ENCODE measurements around the gene GLIS1. TPM values are rescaled to one million over a fixed set of nuclear protein-coding genes. Genes with fewer than 3 reads are reported as not detected.

The GLIS1 gene
- total RNA-seq, 1 experiment from 2014 or later: 1.7 TPM

- Histone ChIP-seq H3K9ac (ENCODE audit: low read length) (no peak overlapping the region), H3K9me3 (ENCODE audit: low read length) (no peaks in the 10 kb centered on the region), H3K9me2 (replicated peaks; ENCODE audit: low read length) (no peaks in the 10 kb centered on the region), H3F3A (ENCODE audit: low read length, unreplicated experiment) (no peaks in the 10 kb centered on the region), H3K4me2 (ENCODE audit: low read length) (no peak overlapping the region), H4K20me1 (ENCODE audit: low read length) (no peaks in the 10 kb centered on the region), H3K79me2 (ENCODE audit: low read length) (no peaks in the 10 kb centered on the region), H3K4me3 (ENCODE audit: low read length) (no peak overlapping the region), H3K36me3 (ENCODE audit: low read depth, low read length) (no peaks in the 10 kb centered on the region), H3K27me3 (ENCODE audit: low read length) (peaks cover 4% of the 10 kb centered on the region; the same call in 1 of the 2 replicates), H3K4me1 (ENCODE audit: insufficient read depth, low read length) (no peaks in the 10 kb centered on the region), H3K27ac (ENCODE audit: low read length) (no peak overlapping the region), H2AFZ (ENCODE audit: low read length) (no peak overlapping the region)
- ChIA-PET CTCF (no interaction called here), POLR2A (ENCODE audit: unreplicated experiment) (no interaction called here)
- DNase-seq (no peak), ATAC-seq (no peak)
- intact Hi-C loops (cut with micrococcal nuclease): no loop called here
- TF ChIP-seq EZH2phosphoT487 (IDR thresholded peaks at IDR 0.05; ENCODE audit: borderline replicate concordance, low read length) (no peak), EZH2 (IDR thresholded peaks at IDR 0.05; ENCODE audit: low read length, unreplicated experiment) (no peak), CTCF (conservative IDR thresholded peaks at IDR 0.05; ENCODE audit: low read depth, low read length) (no peak)
- BruUV-seq (replicated peaks): no TSS peak
Observed at GRCh38 chr1:53470584-53470983, 268.4 kb downstream of the GLIS1 start.

- Histone ChIP-seq H3K9me2 (replicated peaks; ENCODE audit: low read length) (no peaks in the 10 kb centered on the region), H3K79me2 (ENCODE audit: low read length) (no peaks in the 10 kb centered on the region), H3K27ac (ENCODE audit: low read length) (no peak overlapping the region), H3K27me3 (ENCODE audit: low read length) (no peaks in the 10 kb centered on the region), H3K36me3 (ENCODE audit: low read depth, low read length) (no peaks in the 10 kb centered on the region), H3K4me2 (ENCODE audit: low read length) (no peak overlapping the region), H3K9ac (ENCODE audit: low read length) (no peak overlapping the region), H4K20me1 (ENCODE audit: low read length) (no peaks in the 10 kb centered on the region), H2AFZ (ENCODE audit: low read length) (no peak overlapping the region), H3K4me3 (ENCODE audit: low read length) (no peak overlapping the region), H3K4me1 (ENCODE audit: insufficient read depth, low read length) (no peaks in the 10 kb centered on the region), H3F3A (ENCODE audit: low read length, unreplicated experiment) (no peaks in the 10 kb centered on the region), H3K9me3 (ENCODE audit: low read length) (no peaks in the 10 kb centered on the region)
- DNase-seq (no peak), ATAC-seq (no peak)
- POLR2A ChIA-PET (ENCODE audit: unreplicated experiment): no interaction called here
- intact Hi-C loops (cut with micrococcal nuclease): no loop called here
- BruUV-seq (replicated peaks): no TSS peak
- CTCF ChIA-PET: no interaction called here
- peak; percentile 29; the same call in 1 of the 2 replicates for TF ChIP-seq CTCF (conservative IDR thresholded peaks at IDR 0.05; ENCODE audit: low read depth, low read length)
- no peak for TF ChIP-seq EZH2phosphoT487 (IDR thresholded peaks at IDR 0.05; ENCODE audit: borderline replicate concordance, low read length)
Observed at GRCh38 chr1:53470155-53470554, 268.8 kb downstream of the GLIS1 start.

DNA sequence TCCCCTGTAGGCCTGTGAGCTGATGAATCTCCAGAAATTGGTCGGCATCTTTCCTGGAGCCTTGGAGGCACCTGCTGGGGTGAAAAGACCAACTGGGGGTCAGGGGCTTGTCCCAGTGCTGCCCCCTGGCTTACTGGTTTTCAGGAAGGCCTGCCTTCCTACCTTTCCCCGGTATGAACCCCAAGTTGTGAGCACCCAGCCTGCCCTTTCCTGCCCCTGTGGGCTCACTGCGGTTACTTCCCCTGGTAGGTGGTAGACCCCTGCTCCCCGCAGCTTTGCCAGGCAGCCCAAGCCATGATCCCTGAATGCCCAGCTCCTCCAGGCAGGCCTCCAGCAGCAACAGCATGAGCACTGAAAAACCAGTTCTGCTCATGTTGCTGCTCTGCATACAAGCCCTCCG, 269.6 kb downstream of the GLIS1 start:
- H3K36me3 ChIP-seq (ENCODE audit: low read depth, low read length): no peaks in the 10 kb centered on the region
- H3K4me3 ChIP-seq (ENCODE audit: low read length): no peak overlapping the region
- no peak; the same call in 1 of the 2 replicates for TF ChIP-seq CTCF (conservative IDR thresholded peaks at IDR 0.05; ENCODE audit: low read depth, low read length)
- no peak for TF ChIP-seq EZH2 (IDR thresholded peaks at IDR 0.05; ENCODE audit: low read length, unreplicated experiment)
- TF ChIP-seq EZH2phosphoT487 (IDR thresholded peaks at IDR 0.05; ENCODE audit: borderline replicate concordance, low read length): no peak
- H3K27me3 ChIP-seq (ENCODE audit: low read length): no peaks in the 10 kb centered on the region
- POLR2A ChIA-PET (ENCODE audit: unreplicated experiment): no interaction called here
- H3K79me2 ChIP-seq (ENCODE audit: low read length): no peaks in the 10 kb centered on the region
- H2AFZ ChIP-seq (ENCODE audit: low read length): no peak overlapping the region
- H3K9me3 ChIP-seq (ENCODE audit: low read length): no peaks in the 10 kb centered on the region
- intact Hi-C loops (cut with micrococcal nuclease): no loop called here
- no peaks in the 10 kb centered on the region for H3K4me1 ChIP-seq (ENCODE audit: insufficient read depth, low read length)
- no peak overlapping the region for H3K4me2 ChIP-seq (ENCODE audit: low read length)
- no peaks in the 10 kb centered on the region for H3K9me2 ChIP-seq (replicated peaks; ENCODE audit: low read length)
- no peaks in the 10 kb centered on the region for H4K20me1 ChIP-seq (ENCODE audit: low read length)
- no peaks in the 10 kb centered on the region for H3F3A ChIP-seq (ENCODE audit: low read length, unreplicated experiment)
- CTCF ChIA-PET: no interaction called here
- no TSS peak for BruUV-seq (replicated peaks)
- ATAC-seq: no peak
- no peak for DNase-seq
- no peak overlapping the region for H3K9ac ChIP-seq (ENCODE audit: low read length)
- no peak overlapping the region for H3K27ac ChIP-seq (ENCODE audit: low read length)
